ENCODE results near the gene NPY2R.

NPY2R gene

GRCh38 chr4:155241225-155241624 is 32.8 kb downstream of the NPY2R start:
- Histone ChIP-seq H3K27me3 (ENCODE audit: low read length) (no peaks in the 10 kb centered on the region), H4K20me1 (ENCODE audit: low read depth, low read length) (no peaks in the 10 kb centered on the region), H3K27ac (ENCODE audit: low read depth, low read length) (no peak overlapping the region), H3K36me3 (ENCODE audit: low read length) (no peaks in the 10 kb centered on the region), H3F3A (ENCODE audit: insufficient read depth) (no peaks in the 10 kb centered on the region), H3K79me2 (ENCODE audit: insufficient read depth, low read length) (no peaks in the 10 kb centered on the region), H2AFZ (ENCODE audit: low read depth, low read length, severe bottlenecking) (no peak overlapping the region), H3K4me3 (ENCODE audit: insufficient read depth, low read length, poor library complexity, severe bottlenecking) (no peak overlapping the region), H3K9me3 (ENCODE audit: insufficient read depth, low read length) (no peaks in the 10 kb centered on the region), H3K9me2 (replicated peaks; ENCODE audit: insufficient read depth, low read length) (no peaks in the 10 kb centered on the region), H3K9ac (ENCODE audit: low read length) (no peak overlapping the region), H3K4me2 (ENCODE audit: low read depth, low read length, poor library complexity, severe bottlenecking) (no peak overlapping the region)
- TF ChIP-seq EZH2phosphoT487 (conservative IDR thresholded peaks at IDR 0.05; ENCODE audit: low read length) (no peak), CTCF (IDR thresholded peaks at IDR 0.05; ENCODE audit: insufficient read depth, low read length, poor library complexity, severe bottlenecking) (no peak)

GRCh38 chr4:155241664-155242063 is 33.2 kb downstream of the NPY2R start:
- H3K27ac ChIP-seq (ENCODE audit: low read depth, low read length), result no peak overlapping the region
- no peaks in the 10 kb centered on the region for H3K9me3 ChIP-seq (ENCODE audit: insufficient read depth, low read length)
- H4K20me1 ChIP-seq (ENCODE audit: low read depth, low read length), result no peaks in the 10 kb centered on the region
- no peak overlapping the region for H3K4me3 ChIP-seq (ENCODE audit: insufficient read depth, low read length, poor library complexity, severe bottlenecking)
- no peak for TF ChIP-seq EZH2phosphoT487 (conservative IDR thresholded peaks at IDR 0.05; ENCODE audit: low read length)
- TF ChIP-seq CTCF (IDR thresholded peaks at IDR 0.05; ENCODE audit: insufficient read depth, low read length, poor library complexity, severe bottlenecking), result no peak
- no peaks in the 10 kb centered on the region for H3K36me3 ChIP-seq (ENCODE audit: low read length)
- no peaks in the 10 kb centered on the region for H3K27me3 ChIP-seq (ENCODE audit: low read length)
- H3K9ac ChIP-seq (ENCODE audit: low read length), result no peak overlapping the region
- no peaks in the 10 kb centered on the region for H3K79me2 ChIP-seq (ENCODE audit: insufficient read depth, low read length)
- no peak overlapping the region for H3K4me2 ChIP-seq (ENCODE audit: low read depth, low read length, poor library complexity, severe bottlenecking)
- no peaks in the 10 kb centered on the region for H3K9me2 ChIP-seq (replicated peaks; ENCODE audit: insufficient read depth, low read length)
- H2AFZ ChIP-seq (ENCODE audit: low read depth, low read length, severe bottlenecking), result no peak overlapping the region
- no peaks in the 10 kb centered on the region for H3F3A ChIP-seq (ENCODE audit: insufficient read depth)

- no peak overlapping the region for H3K27ac ChIP-seq (ENCODE audit: low read depth, low read length)
- H3K4me2 ChIP-seq (ENCODE audit: low read depth, low read length, poor library complexity, severe bottlenecking), result no peak overlapping the region
- H3K9ac ChIP-seq (ENCODE audit: low read length), result no peak overlapping the region
- no peak overlapping the region for H2AFZ ChIP-seq (ENCODE audit: low read depth, low read length, severe bottlenecking)
- no peaks in the 10 kb centered on the region for H3K79me2 ChIP-seq (ENCODE audit: insufficient read depth, low read length)
- no peaks in the 10 kb centered on the region for H3F3A ChIP-seq (ENCODE audit: insufficient read depth)
- no peaks in the 10 kb centered on the region for H4K20me1 ChIP-seq (ENCODE audit: low read depth, low read length)
- no peaks in the 10 kb centered on the region for H3K9me3 ChIP-seq (ENCODE audit: insufficient read depth, low read length)
- no peak overlapping the region for H3K4me3 ChIP-seq (ENCODE audit: insufficient read depth, low read length, poor library complexity, severe bottlenecking)
- H3K27me3 ChIP-seq (ENCODE audit: low read length), result no peaks in the 10 kb centered on the region
- no peaks in the 10 kb centered on the region; the same call in 1 of the 2 replicates for H3K9me2 ChIP-seq (replicated peaks; ENCODE audit: insufficient read depth, low read length)
- no peak for TF ChIP-seq EZH2phosphoT487 (conservative IDR thresholded peaks at IDR 0.05; ENCODE audit: low read length)
- no peak for TF ChIP-seq CTCF (IDR thresholded peaks at IDR 0.05; ENCODE audit: insufficient read depth, low read length, poor library complexity, severe bottlenecking)
- H3K36me3 ChIP-seq (ENCODE audit: low read length), result no peaks in the 10 kb centered on the region
Observed at GRCh38 chr4:155245105-155245504, 36.7 kb downstream of the NPY2R start.
